Left ventricle myocardium inferior (tissue), 1 donor: ENCODE data around the gene BUD31. TPM values are rescaled to one million over a fixed set of nuclear protein-coding genes. Genes with fewer than 3 reads are reported as not detected.

ENCODE experiments used
- DNase-seq: peaks from one replicate; pipeline ENCODE4 v3.0.0-alpha.2; 2020
- H3K27ac ChIP-seq: fragments of 200-600 bp; replicated peaks from 2 replicates; pipeline ENCODE4 v1.8.0; 2021
- H3K27me3 ChIP-seq: fragments of 200-600 bp; 2 replicates; pipeline ENCODE4 v1.8.0; 2021; ENCODE audit warnings: low read depth
- H3K36me3 ChIP-seq: fragments of 200-600 bp; 2 replicates; pipeline ENCODE4 v1.8.0; 2021
- H3K4me1 ChIP-seq: fragments of 200-600 bp; 2 replicates; pipeline ENCODE4 v1.8.0; 2021
- H3K4me3 ChIP-seq: fragments of 200-600 bp; 2 replicates; pipeline ENCODE4 v1.8.0; 2021; ENCODE audit warnings: mild to moderate bottlenecking, moderate library complexity
- H3K9me3 ChIP-seq: fragments of 200-600 bp; replicated peaks from 2 replicates; pipeline ENCODE4 v1.8.0; 2021
- CTCF ChIP-seq: fragments of 200-600 bp; IDR thresholded peaks from 2 replicates; pipeline ENCODE4 v1.8.0; 2021; ENCODE audit warnings: antibody characterized with exemption, mild to moderate bottlenecking, borderline replicate concordance
- intact Hi-C: fragments of 100-400 bp; cut with micrococcal nuclease; formaldehyde crosslinking; loops from one replicate; pipeline ENCODE4 v1.11.0; 2022
- total RNA-seq: library from RNA; stranded (reverse); fragmentation: NEBNext Ultra II Directional; extraction: Animal tissue kit (Norgen Biotek cat#: 25700); gene quantifications from one replicate; pipeline ENCODE4 v1.2.1, GENCODE V29; 2021
- donor health status: DM: no; HTN: yes; CAD: no; lungs with severe emphysema.

The BUD31 gene
- total RNA-seq, 1 donor from 2014 or later = 43.9 TPM

- Histone ChIP-seq H3K36me3 (peaks cover 84% of the 10 kb centered on the region), H3K27me3 (no peaks in the 10 kb centered on the region), H3K27ac (no peak overlapping the region), H3K4me3 (no peak overlapping the region), H3K4me1 (no peaks in the 10 kb centered on the region), H3K9me3 (no peaks in the 10 kb centered on the region)
- TF ChIP-seq CTCF = no peak
- intact Hi-C loops = no loop called here
- no peak for DNase-seq
Measured at GRCh38 chr7:99418260-99418659, 9.5 kb downstream of the BUD31 start.

- Histone ChIP-seq H3K27ac (no peak overlapping the region), H3K36me3 (peaks cover 84% of the 10 kb centered on the region), H3K27me3 (no peaks in the 10 kb centered on the region), H3K4me3 (no peak overlapping the region), H3K4me1 (no peaks in the 10 kb centered on the region), H3K9me3 (no peaks in the 10 kb centered on the region)
- DNase-seq = no peak
- TF ChIP-seq CTCF = no peak
- intact Hi-C loops = no loop called here
Measured at GRCh38 chr7:99419323-99420021, 10.7 kb downstream of the BUD31 start.

GRCh38 chr7:99420213-99420612, 11.4 kb downstream of the BUD31 start:
- Histone ChIP-seq H3K27ac (no peak overlapping the region), H3K4me3 (no peak overlapping the region), H3K27me3 (no peaks in the 10 kb centered on the region), H3K4me1 (no peaks in the 10 kb centered on the region), H3K36me3 (peaks cover 84% of the 10 kb centered on the region), H3K9me3 (no peaks in the 10 kb centered on the region)
- intact Hi-C loops = no loop called here
- TF ChIP-seq CTCF = no peak
- no peak for DNase-seq

- DNase-seq = no peak
- Histone ChIP-seq H3K9me3 (no peaks in the 10 kb centered on the region), H3K4me3 (no peak overlapping the region), H3K4me1 (no peaks in the 10 kb centered on the region), H3K27ac (no peak overlapping the region), H3K36me3 (peaks cover 80% of the 10 kb centered on the region), H3K27me3 (no peaks in the 10 kb centered on the region)
- intact Hi-C loops = no loop called here
- TF ChIP-seq CTCF = no peak
Measured at GRCh38 chr7:99420986-99421385, 12.2 kb downstream of the BUD31 start.

GRCh38 chr7:99422186-99422585, 13.4 kb downstream of the BUD31 start:
- no peak overlapping the region for H3K27ac ChIP-seq
- H3K4me1 ChIP-seq = no peaks in the 10 kb centered on the region
- no peak overlapping the region for H3K4me3 ChIP-seq
- no peaks in the 10 kb centered on the region for H3K27me3 ChIP-seq
- H3K9me3 ChIP-seq = no peaks in the 10 kb centered on the region
- no peak for DNase-seq
- TF ChIP-seq CTCF = no peak
- intact Hi-C loops = no loop called here
- peaks cover 68% of the 10 kb centered on the region for H3K36me3 ChIP-seq
